WTC11 (cell line): ENCODE results near the gene COX4I1. TPM values are rescaled to one million over a fixed set of nuclear protein-coding genes. Genes with fewer than 3 reads are reported as not detected.

Experiments used
- ATAC-seq: fragments of 200-7000 bp; cut with Tn5 transposase; 2 replicates; pipeline ENCODE4 v1.10.0; 2021; ENCODE audit warnings: mild to moderate bottlenecking, moderate library complexity
- CTCF ChIA-PET: fragments of 300-600 bp; sonication (Branson Sonifier 250); formaldehyde crosslinking; loops from one replicate; lab custom pipeline; 2021; ENCODE audit warnings: antibody characterized with exemption; lab: Charles Lee
- POLR2A ChIA-PET: fragments of 350-600 bp; sonication (Branson Sonifier 250); formaldehyde crosslinking; loops from one replicate; lab custom pipeline; 2021; ENCODE audit warnings: antibody characterized with exemption; lab: Charles Lee
- DNase-seq: peaks from one replicate; pipeline ENCODE4 v3.0.0; 2021; ENCODE audit warnings: low spot score
- H3K27ac Mint-ChIP-seq: 2 replicates; pipeline ENCODE4 v1.8.0; 2021; ENCODE audit warnings: mixed read lengths
- H3K27me3 Mint-ChIP-seq: 2 replicates; pipeline ENCODE4 v1.8.0; 2021; ENCODE audit warnings: low read depth, mild to moderate bottlenecking, moderate library complexity, mixed read lengths
- H3K36me3 Mint-ChIP-seq: 2 replicates; pipeline ENCODE4 v1.8.0; 2021; ENCODE audit warnings: mixed read lengths
- H3K4me1 Mint-ChIP-seq: 2 replicates; pipeline ENCODE4 v1.8.0; 2022; ENCODE audit warnings: mixed read lengths
- H3K4me3 Mint-ChIP-seq: 2 replicates; pipeline ENCODE4 v1.8.0; 2021; ENCODE audit warnings: mild to moderate bottlenecking, moderate library complexity, mixed read lengths
- H3K9me3 Mint-ChIP-seq: 2 replicates; pipeline ENCODE4 v1.8.0; 2021; ENCODE audit warnings: mixed read lengths
- ATF6 ChIP-seq: sonication (generic); formaldehyde crosslinking; IDR thresholded peaks from 2 replicates; pipeline ENCODE4 v1.8.1; 2023; ENCODE audit warnings: mild to moderate bottlenecking, missing genetic modification reagents
- CTCF ChIP-seq: fragments of 200-600 bp; IDR thresholded peaks from 2 replicates; pipeline ENCODE4 v1.8.0; 2022; ENCODE audit warnings: antibody characterized with exemption
- E2F5 ChIP-seq: sonication (generic); formaldehyde crosslinking; IDR thresholded peaks from 2 replicates; pipeline ENCODE4 v1.8.1; 2022; ENCODE audit warnings: mild to moderate bottlenecking, moderate library complexity, missing genetic modification reagents
- ESRRA ChIP-seq: sonication (generic); formaldehyde crosslinking; IDR thresholded peaks from 2 replicates; pipeline ENCODE4 v1.8.1; 2022; ENCODE audit warnings: mild to moderate bottlenecking, missing genetic modification reagents, borderline replicate concordance
- FOXJ3 ChIP-seq: sonication (generic); formaldehyde crosslinking; IDR thresholded peaks from 2 replicates; pipeline ENCODE4 v1.9.0; 2021; ENCODE audit warnings: missing genetic modification reagents, mild to moderate bottlenecking, borderline replicate concordance
- IRF2 ChIP-seq: sonication (generic); formaldehyde crosslinking; IDR thresholded peaks from 2 replicates; pipeline ENCODE4 v1.8.0; 2022; ENCODE audit warnings: low read depth, missing genetic modification reagents, borderline replicate concordance
- MXD4 ChIP-seq: fragments of 250-450 bp; sonication (Bioruptor Pico); IDR thresholded peaks from 2 replicates; pipeline ENCODE4 v1.8.0; 2021; ENCODE audit warnings: mild to moderate bottlenecking, moderate library complexity, borderline replicate concordance
- PRRX2 ChIP-seq: fragments of 250-450 bp; sonication (Bioruptor Pico); IDR thresholded peaks from 2 replicates; pipeline ENCODE4 v1.8.0; 2021; ENCODE audit warnings: mild to moderate bottlenecking
- STAT6 ChIP-seq: sonication (generic); formaldehyde crosslinking; conservative IDR thresholded peaks from 2 replicates; pipeline ENCODE4 v1.8.1; 2023; ENCODE audit warnings: mild to moderate bottlenecking, low read depth, missing genetic modification reagents, moderate library complexity
- TEAD4 ChIP-seq: sonication (generic); formaldehyde crosslinking; IDR thresholded peaks from 2 replicates; pipeline ENCODE4 v1.8.0; 2022; ENCODE audit warnings: mild to moderate bottlenecking, missing genetic modification reagents
- ZBTB21 ChIP-seq: sonication (generic); formaldehyde crosslinking; IDR thresholded peaks from 2 replicates; pipeline ENCODE4 v1.8.1; 2023; ENCODE audit warnings: mild to moderate bottlenecking, missing genetic modification reagents, borderline replicate concordance
- ZNF121 ChIP-seq: sonication (generic); formaldehyde crosslinking; IDR thresholded peaks from 2 replicates; pipeline ENCODE4 v1.8.0; 2023; ENCODE audit warnings: missing genetic modification reagents
- ZNF138 ChIP-seq: sonication (generic); formaldehyde crosslinking; conservative IDR thresholded peaks from 2 replicates; pipeline ENCODE4 v1.8.1; 2022; ENCODE audit warnings: mild to moderate bottlenecking, moderate library complexity, missing genetic modification reagents
- ZNF416 ChIP-seq: fragments of 250-450 bp; sonication (Bioruptor Pico); IDR thresholded peaks from 2 replicates; pipeline ENCODE4 v1.9.0; 2021; ENCODE audit warnings: mild to moderate bottlenecking, inconsistent platforms
- ZNF423 ChIP-seq: fragments of 250-450 bp; sonication (Bioruptor Pico); IDR thresholded peaks from 2 replicates; pipeline ENCODE4 v2.1.2; 2022; ENCODE audit warnings: mild to moderate bottlenecking, moderate library complexity
- ZNF425 ChIP-seq: fragments of 250-450 bp; sonication (Bioruptor Pico); conservative IDR thresholded peaks from 2 replicates; pipeline ENCODE4 v1.9.0; 2021; ENCODE audit warnings: mild to moderate bottlenecking
- total RNA-seq: library from RNA; stranded (reverse); gene quantifications from 3 replicates; pipeline ENCODE4 v1.2.3, GENCODE V29; 2021

COX4I1 gene
- total RNA-seq, 1 experiment from 2014 or later, result 618 TPM

GRCh38 chr16:85757341-85757822 is 42.1 kb upstream of the COX4I1 start:
- DNase-seq (no peak), ATAC-seq (no peak)
- Mint-ChIP-seq H3K27ac (no peak overlapping the region), H3K36me3 (no peaks in the 10 kb centered on the region), H3K27me3 (peaks cover 14% of the 10 kb centered on the region), H3K4me1 (peaks cover 18% of the 10 kb centered on the region), H3K4me3 (no peak overlapping the region), H3K9me3 (no peaks in the 10 kb centered on the region)
- ChIA-PET CTCF (no interaction called here), POLR2A (no interaction called here)
- TF ChIP-seq ZNF416 (CRISPR knock-in tag), result no peak
- TF ChIP-seq ESRRA (CRISPR knock-in tag), result no peak
- TF ChIP-seq ATF6 (CRISPR knock-in tag), result no peak
- no peak for TF ChIP-seq STAT6
- TF ChIP-seq ZNF121, result no peak
- TF ChIP-seq ZNF423 (CRISPR knock-in tag), result no peak
- no peak for TF ChIP-seq PRRX2 (CRISPR knock-in tag)
- TF ChIP-seq FOXJ3, result no peak
- no peak for TF ChIP-seq IRF2 (CRISPR knock-in tag)

- H3K4me3 Mint-ChIP-seq, result no peak overlapping the region
- H3K4me1 Mint-ChIP-seq, result peaks cover 4% of the 10 kb centered on the region; the same call in 1 of the 2 replicates
- no peak for DNase-seq
- no peaks in the 10 kb centered on the region for H3K9me3 Mint-ChIP-seq
- no peak for ATAC-seq
- H3K27me3 Mint-ChIP-seq, result peaks cover 7% of the 10 kb centered on the region
- TF ChIP-seq ZBTB21 (CRISPR knock-in tag), result no peak
- no peak for TF ChIP-seq E2F5 (CRISPR knock-in tag)
- TF ChIP-seq ZNF416 (CRISPR knock-in tag), result no peak
- H3K36me3 Mint-ChIP-seq, result no peaks in the 10 kb centered on the region
- ChIA-PET POLR2A (no interaction called here), CTCF (interaction anchor here (0.5 to 2.5 kb wide), 12 partner anchors 8 to 507 kb away, joined by 3 to 9 read pairs (median 3); no protein-coding TSS in a partner anchor)
- H3K27ac Mint-ChIP-seq, result no peak overlapping the region
Measured at GRCh38 chr16:85759136-85759535, 40.4 kb upstream of the COX4I1 start.

- no peaks in the 10 kb centered on the region for H3K36me3 Mint-ChIP-seq
- no peak overlapping the region for H3K27ac Mint-ChIP-seq
- TF ChIP-seq ZNF138 (CRISPR knock-in tag) (no peak), MXD4 (CRISPR knock-in tag) (no peak), CTCF (peak; percentile 36; the same call in 1 of the 2 replicates), ZNF425 (CRISPR knock-in tag) (no peak), TEAD4 (CRISPR knock-in tag) (no peak), ZNF121 (0 out of 2 replicates have a peak, but pooled peaks have one; percentile 29)
- ATAC-seq (peak; percentile 88), DNase-seq (peak; percentile 75)
- CTCF ChIA-PET, result interaction anchor here (0.5 to 2.5 kb wide), 15 partner anchors 8 to 507 kb away, joined by 3 to 9 read pairs (median 4); no protein-coding TSS in a partner anchor
- H3K4me1 Mint-ChIP-seq, result no peaks in the 10 kb centered on the region
- H3K9me3 Mint-ChIP-seq, result no peaks in the 10 kb centered on the region
- peaks cover 7% of the 10 kb centered on the region for H3K27me3 Mint-ChIP-seq
- H3K4me3 Mint-ChIP-seq, result no peak overlapping the region
- POLR2A ChIA-PET, result no interaction called here
Measured at GRCh38 chr16:85759631-85760419, 39.7 kb upstream of the COX4I1 start.
